HCT116 (cell line): ENCODE results near the gene TRIM9. TPM values are rescaled to one million over a fixed set of nuclear protein-coding genes. Genes with fewer than 3 reads are reported as not detected.
A peak's percentile ranks its signal among the peaks of the same experiment; 100 is the strongest.

Experiments used
- ATAC-seq: fragments of 200-7000 bp; cut with Tn5 transposase; 2 replicates; pipeline ENCODE4 v1.9.1; 2020; ENCODE audit warnings: mild to moderate bottlenecking, moderate library complexity
- BruUV-seq: library from RNA; stranded (reverse); fragments of 400-500 nt; replicated peaks from 2 replicates; lab custom pipeline; 2021; lab: Mats Ljungman, UMichigan
- CTCF ChIA-PET: fragments of 300-600 bp; sonication (Branson Sonifier 250); formaldehyde crosslinking; loops from one replicate; lab custom pipeline; 2021; ENCODE audit warnings: antibody characterized with exemption; lab: Charles Lee
- POLR2A ChIA-PET: fragments of 300-600, 350-600 bp; sonication (Branson Sonifier 250); formaldehyde crosslinking; loops from one replicate; lab custom pipeline; 2021; ENCODE audit warnings: antibody characterized with exemption; lab: Charles Lee
- RAD21 ChIA-PET, 2 experiments: fragments of 300-600 bp; sonication (Branson Sonifier 250); formaldehyde crosslinking; loops; one replicate each; lab custom pipeline; 2023; ENCODE audit warnings: low total read pairs in 2 of 2; ENCODE audit not compliant: uncharacterized antibody in 2 of 2, unreplicated experiment in 2 of 2, low non-redundant PET in 1 of 2; lab: Charles Lee
- DNase-seq: peaks from one replicate; pipeline ENCODE4 v3.0.0-alpha.2; 2010; ENCODE audit warnings: low read depth, low spot score
- H2AFZ ChIP-seq: fragments of 200-600 bp; shearing (Covaris generic), sonication (generic); 2 replicates; pipeline ENCODE4 v1.6.1; 2017; ENCODE audit warnings: low read depth, mixed run types, mixed read lengths, antibody characterized with exemption, low read length; ENCODE audit not compliant: poor library complexity, severe bottlenecking
- H3K27ac ChIP-seq: 2 replicates; pipeline ENCODE4 v1.5.1; 2012; ENCODE audit warnings: low read depth, low read length
- H3K27me3 ChIP-seq: fragments of 200-600 bp; sonication (generic); 2 replicates; pipeline ENCODE4 v1.6.1; 2016; ENCODE audit warnings: mixed run types, low read length, mixed read lengths; ENCODE audit not compliant: insufficient read depth
- H3K36me3 ChIP-seq, 2 experiments: fragments of 200-500 bp in 1 of 2; fragments of 200-600 bp in 1 of 2; sonication (Bioruptor generic) in 1 of 2; sonication (generic) in 1 of 2; 2 replicates each; pipeline versions ENCODE4 v1.5.1 to v1.6.1; 2014 to 2016; ENCODE audit warnings: low read length in 2 of 2, inconsistent platforms in 1 of 2, mixed read lengths in 1 of 2, mixed run types in 1 of 2; ENCODE audit not compliant: insufficient read depth in 2 of 2, control insufficient read depth in 1 of 2
- H3K4me1 ChIP-seq, 2 experiments: fragments of 200-600 bp in 1 of 2; sonication (generic) in 1 of 2; 2 replicates each; pipeline versions ENCODE4 v1.5.1 to v1.6.1; 2012 to 2017; ENCODE audit warnings: low read length in 2 of 2, inconsistent platforms in 1 of 2, mild to moderate bottlenecking in 1 of 2, mixed read lengths in 1 of 2, mixed run types in 1 of 2, moderate library complexity in 1 of 2; ENCODE audit not compliant: insufficient read depth in 2 of 2, control insufficient read depth in 1 of 2
- H3K4me2 ChIP-seq: fragments of 200-600 bp; sonication (generic); 2 replicates; pipeline ENCODE4 v1.6.1; 2017; ENCODE audit warnings: mixed run types, low read length, mixed read lengths
- H3K4me3 ChIP-seq, 2 experiments: fragments of 200-600 bp in 1 of 2; sonication (generic) in 1 of 2; replicated peaks in 1 of 2; 2 replicates each; pipeline ENCODE4 v1.5.1; 2011 to 2016; ENCODE audit warnings: low read length in 2 of 2, control low read depth in 1 of 2, low read depth in 1 of 2, mild to moderate bottlenecking in 1 of 2, mixed read lengths in 1 of 2, mixed run types in 1 of 2
- H3K79me2 ChIP-seq: fragments of 200-600 bp; sonication (generic); 2 replicates; pipeline ENCODE4 v1.6.1; 2017; ENCODE audit warnings: mild to moderate bottlenecking, mixed run types, low read length, moderate library complexity, mixed read lengths; ENCODE audit not compliant: insufficient read depth
- H3K9ac ChIP-seq: fragments of 200-600 bp; sonication (generic); 2 replicates; pipeline ENCODE4 v1.6.1; 2016; ENCODE audit warnings: low read length, mixed read lengths
- H3K9me2 ChIP-seq: fragments of 200-600 bp; sonication (generic), shearing (Covaris generic); 2 replicates; pipeline ENCODE4 v1.6.1; 2017; ENCODE audit warnings: mixed run types, mild to moderate bottlenecking, moderate library complexity; ENCODE audit not compliant: insufficient read depth
- H3K9me3 ChIP-seq, 2 experiments: fragments of 200-500 bp in 1 of 2; fragments of 200-600 bp in 1 of 2; sonication (Bioruptor generic) in 1 of 2; sonication (generic) in 1 of 2; 2 replicates each; pipeline ENCODE4 v1.6.1; 2014 to 2017; ENCODE audit warnings: low read length in 2 of 2, mixed read lengths in 2 of 2, inconsistent platforms in 1 of 2, low read depth in 1 of 2, mild to moderate bottlenecking in 1 of 2, mixed run types in 1 of 2, moderate library complexity in 1 of 2; ENCODE audit not compliant: control insufficient read depth in 1 of 2, insufficient read depth in 1 of 2
- H4K20me1 ChIP-seq: fragments of 200-600 bp; sonication (generic), shearing (Covaris generic); 2 replicates; pipeline ENCODE4 v1.6.1; 2017; ENCODE audit warnings: mixed run types, mild to moderate bottlenecking, moderate library complexity; ENCODE audit not compliant: insufficient read depth
- CBX3 ChIP-seq: IDR thresholded peaks from 2 replicates; pipeline ENCODE4 v1.6.1; 2012; ENCODE audit warnings: low read depth
- CEBPB ChIP-seq: IDR thresholded peaks from 2 replicates; pipeline ENCODE4 v1.6.1; 2012; ENCODE audit warnings: low read depth
- EGR1 ChIP-seq: IDR thresholded peaks from 2 replicates; pipeline ENCODE4 v1.6.1; 2012; ENCODE audit warnings: low read depth
- ELF1 ChIP-seq: IDR thresholded peaks from 2 replicates; pipeline ENCODE4 v1.6.1; 2012; ENCODE audit warnings: low read depth, borderline replicate concordance
- EZH2phosphoT487 ChIP-seq: fragments of 200-600 bp; IDR thresholded peaks from 2 replicates; pipeline ENCODE4 v1.6.1; 2018; ENCODE audit warnings: antibody characterized with exemption, borderline replicate concordance
- JUND ChIP-seq: IDR thresholded peaks from 2 replicates; pipeline ENCODE4 v1.6.1; 2012
- POLR2A ChIP-seq: IDR thresholded peaks from 2 replicates; pipeline ENCODE4 v1.7.0; 2011; ENCODE audit warnings: borderline replicate concordance; ENCODE audit not compliant: insufficient read depth, insufficient read length; ENCODE audit errors: extremely low read depth
- POLR2AphosphoS5 ChIP-seq: IDR thresholded peaks from 2 replicates; pipeline ENCODE4 v1.6.1; 2011; ENCODE audit warnings: mild to moderate bottlenecking, low read depth, low read length, moderate library complexity
- SP1 ChIP-seq: IDR thresholded peaks from 2 replicates; pipeline ENCODE4 v1.6.1; 2012; ENCODE audit warnings: low read depth
- SRF ChIP-seq: IDR thresholded peaks from 2 replicates; pipeline ENCODE4 v1.6.1; 2012; ENCODE audit warnings: low read depth
- TCF7L2 ChIP-seq: IDR thresholded peaks from 2 replicates; pipeline ENCODE4 v1.7.0; 2011; ENCODE audit warnings: borderline replicate concordance, inconsistent platforms; ENCODE audit not compliant: insufficient read depth, insufficient read length; ENCODE audit errors: extremely low read depth
- YY1 ChIP-seq: IDR thresholded peaks from 2 replicates; pipeline ENCODE4 v1.6.1; 2011; ENCODE audit warnings: low read length, low read depth, moderate library complexity, mild to moderate bottlenecking; ENCODE audit not compliant: insufficient replicate concordance; ENCODE audit errors: extremely low read depth
- ZFX ChIP-seq: fragments of 450-650 bp; IDR thresholded peaks from 2 replicates; pipeline ENCODE4 v1.6.1; 2017
- ZNF274 ChIP-seq: fragments of 200-500 bp; sonication (Bioruptor generic); IDR thresholded peaks from 2 replicates; pipeline ENCODE4 v1.6.1; 2014; ENCODE audit warnings: mild to moderate bottlenecking, low read depth, low read length, inconsistent platforms
- intact Hi-C: fragments of 100-400 bp; cut with micrococcal nuclease; formaldehyde crosslinking; loops from 2 replicates; pipeline ENCODE4 v1.10.0; 2022
- total RNA-seq: library from RNA; stranded (reverse); gene quantifications from one replicate; pipeline ENCODE4 v1.2.1, GENCODE V29; 2021; ENCODE audit not compliant: unreplicated experiment
- TF ChIP-seq, protein P1 (sequence below): IDR thresholded peaks from 2 replicates; pipeline ENCODE4 v1.6.1; 2012
- TF ChIP-seq, protein P2 (sequence below), 3 experiments: fragments of 200-600 bp in 1 of 3; sonication (generic) in 1 of 3; IDR thresholded peaks in 2 of 3; conservative IDR thresholded peaks in 1 of 3; 2 replicates each; pipeline ENCODE4 v1.5.1; 2012 to 2017; ENCODE audit warnings: low read depth in 2 of 3, low read length in 2 of 3, antibody characterized with exemption in 1 of 3, borderline replicate concordance in 1 of 3, control low read depth in 1 of 3, mild to moderate bottlenecking in 1 of 3, mixed read lengths in 1 of 3, mixed run types in 1 of 3, moderate library complexity in 1 of 3; ENCODE audit not compliant: insufficient read depth in 1 of 3
- TF ChIP-seq, protein P3 (sequence below): IDR thresholded peaks from 2 replicates; pipeline ENCODE4 v1.6.1; 2012

Gene TRIM9
- total RNA-seq, 1 experiment from 2014 or later, result 4.6 TPM

DNA sequence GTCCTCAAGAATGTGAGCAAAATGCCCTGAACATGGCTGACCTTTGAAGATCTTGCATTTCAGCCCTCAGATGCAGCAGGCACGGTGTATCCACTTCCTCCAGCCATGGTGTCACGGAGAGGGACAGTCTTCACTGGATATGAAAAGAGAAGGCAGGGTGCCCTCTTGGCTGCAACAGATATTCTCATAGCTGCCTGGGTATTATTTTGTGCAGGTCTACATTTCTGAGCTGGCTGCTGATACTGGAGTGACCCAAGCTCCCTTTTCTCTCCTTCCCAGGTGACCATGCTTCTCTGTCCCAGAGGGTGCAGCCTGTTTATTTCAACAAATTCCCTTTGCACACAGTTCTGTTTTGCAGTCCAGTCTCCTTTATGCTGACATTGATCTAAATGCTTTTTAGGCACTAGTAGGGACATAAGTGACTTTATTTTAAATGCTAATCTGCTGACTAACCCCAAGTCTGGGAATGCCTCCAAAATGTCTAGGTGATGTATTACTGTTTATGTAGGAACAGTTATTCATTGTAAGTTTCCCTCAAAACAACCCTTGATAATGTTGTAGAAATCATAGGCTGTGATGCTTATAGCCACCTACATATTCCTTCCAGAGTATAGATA is 133.2 kb downstream of the TRIM9 start:
- H3K27ac ChIP-seq, result no peak overlapping the region
- no TSS peak for BruUV-seq
- H3K36me3 ChIP-seq, result no peaks in the 10 kb centered on the region
- intact Hi-C loops, result no loop called here
- no peak overlapping the region for H2AFZ ChIP-seq
- no peaks in the 10 kb centered on the region for H4K20me1 ChIP-seq
- peak; percentile 46; the same call in 1 of the 2 replicates for ATAC-seq
- ChIA-PET POLR2A (no interaction called here), RAD21 (no interaction called here), CTCF (no interaction called here)
- no peaks in the 10 kb centered on the region for H3K79me2 ChIP-seq
- H3K4me3 ChIP-seq, result no peak overlapping the region
- H3K9me2 ChIP-seq, result no peaks in the 10 kb centered on the region
- no peak for DNase-seq
- H3K4me1 ChIP-seq, result peaks cover 8 to 9% of the 10 kb centered on the region in 2 experiments; a peak in 2 of 4 replicates
- H3K9me3 ChIP-seq, result no peaks in the 10 kb centered on the region
- peak overlapping the region; percentile 29 for H3K4me2 ChIP-seq
- no peak overlapping the region for H3K9ac ChIP-seq
- TF ChIP-seq ZNF274 (no peak), JUND (peak; percentile 44), SRF (no peak), SP1 (0 out of 2 replicates have a peak, but pooled peaks have one; percentile 10), CEBPB (no peak)
- TF ChIP-seq, protein P1, sequence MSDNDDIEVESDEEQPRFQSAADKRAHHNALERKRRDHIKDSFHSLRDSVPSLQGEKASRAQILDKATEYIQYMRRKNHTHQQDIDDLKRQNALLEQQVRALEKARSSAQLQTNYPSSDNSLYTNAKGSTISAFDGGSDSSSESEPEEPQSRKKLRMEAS, result no peak
- no peaks in the 10 kb centered on the region for H3K27me3 ChIP-seq

DNA sequence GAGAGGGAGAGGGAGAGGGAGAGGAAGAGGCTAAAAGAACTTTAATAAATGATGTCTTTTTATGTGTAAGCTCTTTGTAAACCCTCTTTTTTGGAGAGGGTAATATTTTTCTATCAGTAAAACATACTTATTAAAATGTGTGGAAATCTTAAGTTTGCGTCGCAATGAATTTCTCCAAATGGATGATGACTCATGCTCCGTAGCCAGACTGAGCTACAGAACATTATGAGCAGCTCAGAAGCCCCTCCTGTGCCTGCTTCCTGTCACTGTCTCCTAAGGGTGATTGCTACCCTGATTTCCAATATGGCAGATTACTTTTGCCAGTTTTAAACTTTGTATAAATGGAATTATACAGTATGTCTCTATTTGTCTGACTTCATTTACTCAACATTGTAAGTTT is 137.6 kb downstream of the TRIM9 start:
- POLR2A ChIA-PET, result no interaction called here

More for the DNA sequence above, 137.6 kb downstream of the TRIM9 start:
- Histone ChIP-seq H3K79me2 (no peaks in the 10 kb centered on the region), H3K4me3 (no peak overlapping the region), H3K36me3 (no peaks in the 10 kb centered on the region), H3K9ac (no peak overlapping the region), H3K4me1 (peaks cover 20 to 26% of the 10 kb centered on the region in 2 experiments), H4K20me1 (no peaks in the 10 kb centered on the region), H3K9me3 (no peaks in the 10 kb centered on the region), H3K27ac (no peak overlapping the region), H3K4me2 (no peak overlapping the region), H3K27me3 (no peaks in the 10 kb centered on the region), H3K9me2 (no peaks in the 10 kb centered on the region), H2AFZ (no peak overlapping the region)
- ATAC-seq (no peak), DNase-seq (no peak)
- ChIA-PET RAD21 (no interaction called here), CTCF (interaction anchor here (1.6 kb wide), 1 partner anchor 13 kb away, joined by 5 read pairs; no protein-coding TSS in a partner anchor)
- no TSS peak for BruUV-seq
- TF ChIP-seq POLR2A (no peak), EZH2phosphoT487 (no peak), CEBPB (no peak), YY1 (no peak), CBX3 (no peak), JUND (no peak), ELF1 (no peak), POLR2AphosphoS5 (no peak), SP1 (no peak), EGR1 (no peak), ZFX (no peak), SRF (no peak), TCF7L2 (no peak)
- TF ChIP-seq, protein P2, sequence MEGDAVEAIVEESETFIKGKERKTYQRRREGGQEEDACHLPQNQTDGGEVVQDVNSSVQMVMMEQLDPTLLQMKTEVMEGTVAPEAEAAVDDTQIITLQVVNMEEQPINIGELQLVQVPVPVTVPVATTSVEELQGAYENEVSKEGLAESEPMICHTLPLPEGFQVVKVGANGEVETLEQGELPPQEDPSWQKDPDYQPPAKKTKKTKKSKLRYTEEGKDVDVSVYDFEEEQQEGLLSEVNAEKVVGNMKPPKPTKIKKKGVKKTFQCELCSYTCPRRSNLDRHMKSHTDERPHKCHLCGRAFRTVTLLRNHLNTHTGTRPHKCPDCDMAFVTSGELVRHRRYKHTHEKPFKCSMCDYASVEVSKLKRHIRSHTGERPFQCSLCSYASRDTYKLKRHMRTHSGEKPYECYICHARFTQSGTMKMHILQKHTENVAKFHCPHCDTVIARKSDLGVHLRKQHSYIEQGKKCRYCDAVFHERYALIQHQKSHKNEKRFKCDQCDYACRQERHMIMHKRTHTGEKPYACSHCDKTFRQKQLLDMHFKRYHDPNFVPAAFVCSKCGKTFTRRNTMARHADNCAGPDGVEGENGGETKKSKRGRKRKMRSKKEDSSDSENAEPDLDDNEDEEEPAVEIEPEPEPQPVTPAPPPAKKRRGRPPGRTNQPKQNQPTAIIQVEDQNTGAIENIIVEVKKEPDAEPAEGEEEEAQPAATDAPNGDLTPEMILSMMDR (IDR thresholded peaks at IDR 0.05 in 2 of 3, conservative IDR thresholded peaks at IDR 0.05 in 1 of 3; ENCODE audit: borderline replicate concordance in 1 of 3, insufficient read depth in 1 of 3, low read depth in 2 of 3, low read length in 2 of 3), result no peak
- TF ChIP-seq, protein P3, sequence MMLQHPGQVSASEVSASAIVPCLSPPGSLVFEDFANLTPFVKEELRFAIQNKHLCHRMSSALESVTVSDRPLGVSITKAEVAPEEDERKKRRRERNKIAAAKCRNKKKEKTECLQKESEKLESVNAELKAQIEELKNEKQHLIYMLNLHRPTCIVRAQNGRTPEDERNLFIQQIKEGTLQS, result no peak
- TF ChIP-seq, protein P1, result no peak
- intact Hi-C loops, result loop anchor here (10.0 kb wide), 1 partner anchor 128 kb away; no protein-coding TSS in a partner anchor
